ENCODE results near the gene CDC42EP1. TPM values are rescaled to one million over a fixed set of nuclear protein-coding genes. Genes with fewer than 3 reads are reported as not detected.
"Not testable (repeated sequence)": the region's sequence is repeated elsewhere in the genome, so short reads cannot be mapped to it uniquely, and the experiment has no call there.

Gene CDC42EP1
- total RNA-seq, 1 experiment from 2014 or later, result 51.7 TPM

- peak; percentile 74 for DNase-seq (ENCODE audit: low read depth)
Measured at GRCh38 chr22:37533995-37534394, 26.3 kb upstream of the CDC42EP1 start.

GRCh38 chr22:37534445-37534844 is 25.8 kb upstream of the CDC42EP1 start:
- DNase-seq (ENCODE audit: low read depth), result no peak

GRCh38 chr22:37535159-37535558 is 25.1 kb upstream of the CDC42EP1 start:
- DNase-seq (ENCODE audit: low read depth), result no peak

- DNase-seq (ENCODE audit: low read depth), result peak; percentile 84
Measured at GRCh38 chr22:37538590-37539357, 21.5 kb upstream of the CDC42EP1 start.

- not testable (repeated sequence) for DNase-seq (ENCODE audit: low read depth)
Measured at GRCh38 chr22:37539790-37540189, 20.5 kb upstream of the CDC42EP1 start.

GRCh38 chr22:37542416-37542815 is 17.9 kb upstream of the CDC42EP1 start:
- not testable (repeated sequence) for DNase-seq (ENCODE audit: low read depth)

GRCh38 chr22:37542959-37543358 is 17.3 kb upstream of the CDC42EP1 start:
- DNase-seq (ENCODE audit: low read depth), result no peak

GRCh38 chr22:37544955-37545702 is 15.2 kb upstream of the CDC42EP1 start:
- DNase-seq (ENCODE audit: low read depth), result peak; percentile 72

- DNase-seq (ENCODE audit: low read depth), result peak; percentile 97
Measured at GRCh38 chr22:37545703-37546436, 14.4 kb upstream of the CDC42EP1 start.

GRCh38 chr22:37546437-37547250 is 13.6 kb upstream of the CDC42EP1 start:
- DNase-seq (ENCODE audit: low read depth), result peak; percentile 88

GRCh38 chr22:37547251-37547741 is 13.0 kb upstream of the CDC42EP1 start:
- no peak for DNase-seq (ENCODE audit: low read depth)

- DNase-seq (ENCODE audit: low read depth), result peak; percentile 78
Measured at GRCh38 chr22:37549704-37550059, 10.6 kb upstream of the CDC42EP1 start.

GRCh38 chr22:37550921-37551320 is 9.4 kb upstream of the CDC42EP1 start:
- DNase-seq (ENCODE audit: low read depth), result not testable (repeated sequence)

GRCh38 chr22:37551981-37552380 is 8.3 kb upstream of the CDC42EP1 start:
- DNase-seq (ENCODE audit: low read depth), result no peak

GRCh38 chr22:37552524-37553163 is 7.6 kb upstream of the CDC42EP1 start:
- DNase-seq (ENCODE audit: low read depth), result no peak

GRCh38 chr22:37553725-37554124 is 6.6 kb upstream of the CDC42EP1 start:
- no peak for DNase-seq (ENCODE audit: low read depth)

- no peak for DNase-seq (ENCODE audit: low read depth)
Measured at GRCh38 chr22:37555029-37555428, 5.3 kb upstream of the CDC42EP1 start.

GRCh38 chr22:37556710-37557109 is 3.6 kb upstream of the CDC42EP1 start:
- DNase-seq (ENCODE audit: low read depth), result no peak

- no peak for DNase-seq (ENCODE audit: low read depth)
Measured at GRCh38 chr22:37557321-37558001, 2.8 kb upstream of the CDC42EP1 start.

- no peak for DNase-seq (ENCODE audit: low read depth)
Measured at GRCh38 chr22:37558815-37559214, 1.5 kb upstream of the CDC42EP1 start.

Data from M059J (cell line).